ENCODE measurements around the gene POLE. TPM values are rescaled to one million over a fixed set of nuclear protein-coding genes. Genes with fewer than 3 reads are reported as not detected.
A peak's percentile ranks its signal among the peaks of the same experiment; 100 is the strongest.
"Not testable (repeated sequence)": the region's sequence is repeated elsewhere in the genome, so short reads cannot be mapped to it uniquely, and the experiment has no call there.

POLE gene
- total RNA-seq, 1 donor from 2014 or later: 174 TPM

- H3K27ac Mint-ChIP-seq (ENCODE audit: unreplicated experiment): peak overlapping the region; percentile 83
- TF ChIP-seq CTCF (conservative IDR thresholded peaks at IDR 0.05): no peak
- no peaks in the 10 kb centered on the region for H3K9me3 Mint-ChIP-seq
- DNase-seq (ENCODE audit: low read depth, low spot score): no peak
- peak overlapping the region; percentile 64 for H3K4me3 Mint-ChIP-seq
- peaks cover 21% of the 10 kb centered on the region for H3K27me3 Mint-ChIP-seq (ENCODE audit: low read depth)
- H3K4me1 Mint-ChIP-seq: peaks cover 42% of the 10 kb centered on the region
- H3K36me3 Mint-ChIP-seq (ENCODE audit: low read depth): no peaks in the 10 kb centered on the region
These were observed 84.4 kb downstream of the POLE start for GRCh38 chr12:132602572-132603239.

- peaks cover 26% of the 10 kb centered on the region for H3K27me3 Mint-ChIP-seq (ENCODE audit: low read depth)
- H3K4me3 Mint-ChIP-seq: peak overlapping the region; percentile 54
- no peaks in the 10 kb centered on the region for H3K9me3 Mint-ChIP-seq
- no peak overlapping the region for H3K27ac Mint-ChIP-seq (ENCODE audit: unreplicated experiment)
- no peak for TF ChIP-seq CTCF (conservative IDR thresholded peaks at IDR 0.05)
- H3K4me1 Mint-ChIP-seq: peaks cover 37% of the 10 kb centered on the region
- no peaks in the 10 kb centered on the region for H3K36me3 Mint-ChIP-seq (ENCODE audit: low read depth)
- DNase-seq (ENCODE audit: low read depth, low spot score): no peak
These were observed 85.8 kb downstream of the POLE start for GRCh38 chr12:132601171-132601883.

- H3K27ac Mint-ChIP-seq (ENCODE audit: unreplicated experiment): peak overlapping the region; percentile 68
- no peaks in the 10 kb centered on the region for H3K9me3 Mint-ChIP-seq
- peaks cover 36% of the 10 kb centered on the region for H3K4me1 Mint-ChIP-seq
- no peaks in the 10 kb centered on the region for H3K36me3 Mint-ChIP-seq (ENCODE audit: low read depth)
- DNase-seq (ENCODE audit: low read depth, low spot score): peak; percentile 73
- peak; percentile 63 for TF ChIP-seq CTCF (conservative IDR thresholded peaks at IDR 0.05)
- peak overlapping the region; percentile 74 for H3K4me3 Mint-ChIP-seq
- peaks cover 35% of the 10 kb centered on the region for H3K27me3 Mint-ChIP-seq (ENCODE audit: low read depth)
These were observed 86.8 kb downstream of the POLE start for GRCh38 chr12:132600048-132601032.

- not testable (repeated sequence) for H3K9me3 Mint-ChIP-seq; DNase-seq (ENCODE audit: low read depth, low spot score); H3K36me3 Mint-ChIP-seq (ENCODE audit: low read depth); H3K27ac Mint-ChIP-seq (ENCODE audit: unreplicated experiment)
- H3K4me3 Mint-ChIP-seq: peak overlapping the region; percentile 74
- peaks cover 36% of the 10 kb centered on the region for H3K4me1 Mint-ChIP-seq
- H3K27me3 Mint-ChIP-seq (ENCODE audit: low read depth): peaks cover 40% of the 10 kb centered on the region
These were observed 87.6 kb downstream of the POLE start for GRCh38 chr12:132599502-132599901.

GRCh38 chr12:132597333-132598316, 89.5 kb downstream of the POLE start:
- peaks cover 43% of the 10 kb centered on the region for H3K27me3 Mint-ChIP-seq (ENCODE audit: low read depth)
- TF ChIP-seq CTCF (conservative IDR thresholded peaks at IDR 0.05): no peak
- no peaks in the 10 kb centered on the region for H3K9me3 Mint-ChIP-seq
- DNase-seq (ENCODE audit: low read depth, low spot score): peak; percentile 59
- H3K4me3 Mint-ChIP-seq: peak overlapping the region; percentile 69
- peaks cover 38% of the 10 kb centered on the region for H3K4me1 Mint-ChIP-seq
- no peak overlapping the region for H3K27ac Mint-ChIP-seq (ENCODE audit: unreplicated experiment)
- H3K36me3 Mint-ChIP-seq (ENCODE audit: low read depth): no peaks in the 10 kb centered on the region

Measured in neural crest cell (in vitro differentiated cells).